GM23338 (cell line): ENCODE results near the gene SYP.

Source experiments
- CREB1 ChIP-seq: fragments of 250-450 bp; sonication (Bioruptor Pico); IDR thresholded peaks from 2 replicates; pipeline ENCODE4 v1.5.0; 2020; ENCODE audit warnings: low read depth, mild to moderate bottlenecking, moderate library complexity
- EZH2phosphoT487 ChIP-seq: fragments of 200-600 bp; sonication (generic); IDR thresholded peaks from one replicate; pipeline ENCODE4 v1.8.1; 2018; ENCODE audit warnings: antibody characterized with exemption; ENCODE audit not compliant: unreplicated experiment
- REST ChIP-seq: IDR thresholded peaks from one replicate; pipeline ENCODE4 v1.6.1; 2018; ENCODE audit warnings: antibody characterized with exemption; ENCODE audit not compliant: unreplicated experiment
- STAT1 ChIP-seq: IDR thresholded peaks from one replicate; pipeline ENCODE4 v1.6.1; 2016; ENCODE audit warnings: antibody characterized with exemption; ENCODE audit not compliant: unreplicated experiment
- TF ChIP-seq, protein P1 (sequence below), 2 experiments: fragments of 200-600 bp in 1 of 2; sonication (generic) in 1 of 2; conservative IDR thresholded peaks; 2 replicates each; pipeline versions ENCODE4 v1.5.1 to v1.6.1; 2016 to 2017; ENCODE audit warnings: antibody characterized with exemption in 2 of 2, low read depth in 2 of 2, mild to moderate bottlenecking in 2 of 2, moderate library complexity in 1 of 2
- TF ChIP-seq, protein P2 (sequence below): IDR thresholded peaks from 2 replicates; pipeline ENCODE4 v1.6.1; 2016; ENCODE audit warnings: antibody characterized with exemption

- TF ChIP-seq, protein P1, sequence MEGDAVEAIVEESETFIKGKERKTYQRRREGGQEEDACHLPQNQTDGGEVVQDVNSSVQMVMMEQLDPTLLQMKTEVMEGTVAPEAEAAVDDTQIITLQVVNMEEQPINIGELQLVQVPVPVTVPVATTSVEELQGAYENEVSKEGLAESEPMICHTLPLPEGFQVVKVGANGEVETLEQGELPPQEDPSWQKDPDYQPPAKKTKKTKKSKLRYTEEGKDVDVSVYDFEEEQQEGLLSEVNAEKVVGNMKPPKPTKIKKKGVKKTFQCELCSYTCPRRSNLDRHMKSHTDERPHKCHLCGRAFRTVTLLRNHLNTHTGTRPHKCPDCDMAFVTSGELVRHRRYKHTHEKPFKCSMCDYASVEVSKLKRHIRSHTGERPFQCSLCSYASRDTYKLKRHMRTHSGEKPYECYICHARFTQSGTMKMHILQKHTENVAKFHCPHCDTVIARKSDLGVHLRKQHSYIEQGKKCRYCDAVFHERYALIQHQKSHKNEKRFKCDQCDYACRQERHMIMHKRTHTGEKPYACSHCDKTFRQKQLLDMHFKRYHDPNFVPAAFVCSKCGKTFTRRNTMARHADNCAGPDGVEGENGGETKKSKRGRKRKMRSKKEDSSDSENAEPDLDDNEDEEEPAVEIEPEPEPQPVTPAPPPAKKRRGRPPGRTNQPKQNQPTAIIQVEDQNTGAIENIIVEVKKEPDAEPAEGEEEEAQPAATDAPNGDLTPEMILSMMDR (conservative IDR thresholded peaks at IDR 0.05; ENCODE audit: low read depth in 2 of 2): no peak
- TF ChIP-seq REST: no peak
- TF ChIP-seq CREB1 (CRISPR knock-in tag): no peak
- TF ChIP-seq, protein P2, sequence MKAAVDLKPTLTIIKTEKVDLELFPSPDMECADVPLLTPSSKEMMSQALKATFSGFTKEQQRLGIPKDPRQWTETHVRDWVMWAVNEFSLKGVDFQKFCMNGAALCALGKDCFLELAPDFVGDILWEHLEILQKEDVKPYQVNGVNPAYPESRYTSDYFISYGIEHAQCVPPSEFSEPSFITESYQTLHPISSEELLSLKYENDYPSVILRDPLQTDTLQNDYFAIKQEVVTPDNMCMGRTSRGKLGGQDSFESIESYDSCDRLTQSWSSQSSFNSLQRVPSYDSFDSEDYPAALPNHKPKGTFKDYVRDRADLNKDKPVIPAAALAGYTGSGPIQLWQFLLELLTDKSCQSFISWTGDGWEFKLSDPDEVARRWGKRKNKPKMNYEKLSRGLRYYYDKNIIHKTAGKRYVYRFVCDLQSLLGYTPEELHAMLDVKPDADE: no peak
- TF ChIP-seq EZH2phosphoT487: no peak
- no peak for TF ChIP-seq STAT1
Measured at GRCh38 chrX:49187526-49187925, 12.5 kb downstream of the SYP start.
